Liver (tissue), 3 donors: ENCODE results near the gene MIXL1.

Experiments used
- CTCF ChIP-seq: fragments of 150-350 bp; IDR thresholded peaks from 2 replicates; pipeline ENCODE4 v1.5.1; 2017; ENCODE audit warnings: improper control_type of control experiment, low read depth, low read length; ENCODE audit not compliant: missing input control
- GABPA ChIP-seq, 2 donors: IDR thresholded peaks in 1 of 2; conservative IDR thresholded peaks in 1 of 2; 2 replicates each; pipeline ENCODE4 v1.6.1; 2016; ENCODE audit warnings: antibody characterized with exemption in 2 of 2, mild to moderate bottlenecking in 1 of 2, moderate library complexity in 1 of 2
- JUND ChIP-seq, 2 donors: IDR thresholded peaks; 2 replicates each; pipeline ENCODE4 v1.6.1; 2016; ENCODE audit warnings: antibody characterized with exemption in 2 of 2
- REST ChIP-seq: IDR thresholded peaks from 2 replicates; pipeline ENCODE4 v1.6.1; 2016; ENCODE audit warnings: antibody characterized with exemption, mild to moderate bottlenecking
- YY1 ChIP-seq: IDR thresholded peaks from 2 replicates; pipeline ENCODE4 v1.6.1; 2016; ENCODE audit warnings: antibody characterized with exemption, mild to moderate bottlenecking
- TF ChIP-seq, protein P1 (sequence below): IDR thresholded peaks from 2 replicates; pipeline ENCODE4 v1.6.1; 2016; ENCODE audit warnings: antibody characterized with exemption
- donor health status: healthy.
- donor health status: healthy.

GRCh38 chr1:226233806-226234205 lies 10.3 kb downstream of the MIXL1 start:
- TF ChIP-seq CTCF (no peak), YY1 (no peak), JUND (IDR thresholded peaks at IDR 0.05) (no peak), REST (no peak), GABPA (IDR thresholded peaks at IDR 0.05 in 1 of 2, conservative IDR thresholded peaks at IDR 0.05 in 1 of 2) (no peak)
- TF ChIP-seq, protein P1, sequence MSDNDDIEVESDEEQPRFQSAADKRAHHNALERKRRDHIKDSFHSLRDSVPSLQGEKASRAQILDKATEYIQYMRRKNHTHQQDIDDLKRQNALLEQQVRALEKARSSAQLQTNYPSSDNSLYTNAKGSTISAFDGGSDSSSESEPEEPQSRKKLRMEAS, result no peak
